SK-N-SH treated with all-trans-retinoic acid at 6 μM for 48 hours (cell line): ENCODE results near the gene LXN.

Experiments used
- ATAC-seq: fragments of 200-7000 bp; cut with Tn5 transposase; 3 replicates; pipeline ENCODE4 v1.9.1; 2020; ENCODE audit warnings: mild to moderate bottlenecking, moderate library complexity
- ARNTL ChIP-seq: fragments of 450-650 bp; formaldehyde crosslinking; IDR thresholded peaks from 2 replicates; pipeline ENCODE4 v1.5.0; 2020; ENCODE audit warnings: low read depth, mild to moderate bottlenecking, moderate library complexity, borderline replicate concordance
- CREB5 ChIP-seq: fragments of 250-450 bp; sonication (Bioruptor Pico); IDR thresholded peaks from 2 replicates; pipeline ENCODE4 v1.5.1; 2020; ENCODE audit warnings: low read depth, mild to moderate bottlenecking, moderate library complexity
- CSDC2 ChIP-seq: fragments of 250-450 bp; sonication (Bioruptor Pico); IDR thresholded peaks from 2 replicates; pipeline ENCODE4 v1.5.0; 2020; ENCODE audit warnings: mild to moderate bottlenecking, moderate library complexity
- ESRRG ChIP-seq: fragments of 250-450 bp; sonication (Bioruptor Pico); IDR thresholded peaks from 2 replicates; pipeline ENCODE4 v1.6.1; 2021; ENCODE audit warnings: mild to moderate bottlenecking
- GLIS3 ChIP-seq: fragments of 250-450 bp; sonication (Bioruptor Pico); IDR thresholded peaks from 2 replicates; pipeline ENCODE4 v1.5.0; 2020; ENCODE audit warnings: mild to moderate bottlenecking, moderate library complexity
- ISL1 ChIP-seq: fragments of 250-450 bp; sonication (Bioruptor Pico); IDR thresholded peaks from 2 replicates; pipeline ENCODE4 v2.1.2; 2022; ENCODE audit warnings: mild to moderate bottlenecking, moderate library complexity
- OSR1 ChIP-seq: fragments of 250-450 bp; sonication (Bioruptor Pico); IDR thresholded peaks from 2 replicates; pipeline ENCODE4 v1.8.0; 2022; ENCODE audit warnings: moderate library complexity, mild to moderate bottlenecking, inconsistent platforms
- POU6F1 ChIP-seq: fragments of 250-450 bp; sonication (Bioruptor Pico); IDR thresholded peaks from 2 replicates; pipeline ENCODE4 v1.8.0; 2021; ENCODE audit warnings: low read depth, mild to moderate bottlenecking, moderate library complexity, borderline replicate concordance
- PPARA ChIP-seq: fragments of 250-450 bp; sonication (Bioruptor Pico); IDR thresholded peaks from 2 replicates; pipeline ENCODE4 v1.5.0; 2020; ENCODE audit warnings: mild to moderate bottlenecking, borderline replicate concordance
- RARB ChIP-seq: fragments of 250-450 bp; sonication (Bioruptor Pico); IDR thresholded peaks from 2 replicates; pipeline ENCODE4 v1.8.0; 2021; ENCODE audit warnings: mild to moderate bottlenecking, moderate library complexity
- SNAI2 ChIP-seq: fragments of 250-450 bp; sonication (Bioruptor Pico); IDR thresholded peaks from 2 replicates; pipeline ENCODE4 v1.5.0; 2020; ENCODE audit warnings: mild to moderate bottlenecking, moderate library complexity
- TOX ChIP-seq: fragments of 250-450 bp; sonication (Bioruptor Pico); IDR thresholded peaks from 2 replicates; pipeline ENCODE4 v1.8.0; 2021; ENCODE audit warnings: mild to moderate bottlenecking, moderate library complexity, borderline replicate concordance
- ZC3H10 ChIP-seq: fragments of 250-450 bp; sonication (Bioruptor Pico); IDR thresholded peaks from 2 replicates; pipeline ENCODE4 v1.5.1; 2021; ENCODE audit warnings: mild to moderate bottlenecking, moderate library complexity
- ZFP3 ChIP-seq: fragments of 250-450 bp; sonication (Bioruptor Pico); IDR thresholded peaks from 2 replicates; pipeline ENCODE4 v1.5.0; 2020; ENCODE audit warnings: mild to moderate bottlenecking, moderate library complexity
- ZFP30 ChIP-seq: fragments of 450-650 bp; formaldehyde crosslinking; IDR thresholded peaks from 2 replicates; pipeline ENCODE4 v1.5.0; 2022; ENCODE audit warnings: mild to moderate bottlenecking, moderate library complexity
- ZNF70 ChIP-seq: fragments of 450-650 bp; formaldehyde crosslinking; IDR thresholded peaks from 2 replicates; pipeline ENCODE4 v1.5.0; 2020; ENCODE audit warnings: mild to moderate bottlenecking, moderate library complexity
- ZNF8 ChIP-seq: fragments of 450-650 bp; formaldehyde crosslinking; IDR thresholded peaks from 2 replicates; pipeline ENCODE4 v1.5.0; 2020; ENCODE audit warnings: mild to moderate bottlenecking, moderate library complexity
- TF ChIP-seq, protein P1 (sequence below): fragments of 250-450 bp; sonication (Bioruptor Pico); IDR thresholded peaks from 2 replicates; pipeline ENCODE4 v1.8.0; 2020; ENCODE audit warnings: mild to moderate bottlenecking, moderate library complexity, borderline replicate concordance

Gene LXN, protein sequence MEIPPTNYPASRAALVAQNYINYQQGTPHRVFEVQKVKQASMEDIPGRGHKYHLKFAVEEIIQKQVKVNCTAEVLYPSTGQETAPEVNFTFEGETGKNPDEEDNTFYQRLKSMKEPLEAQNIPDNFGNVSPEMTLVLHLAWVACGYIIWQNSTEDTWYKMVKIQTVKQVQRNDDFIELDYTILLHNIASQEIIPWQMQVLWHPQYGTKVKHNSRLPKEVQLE

DNA sequence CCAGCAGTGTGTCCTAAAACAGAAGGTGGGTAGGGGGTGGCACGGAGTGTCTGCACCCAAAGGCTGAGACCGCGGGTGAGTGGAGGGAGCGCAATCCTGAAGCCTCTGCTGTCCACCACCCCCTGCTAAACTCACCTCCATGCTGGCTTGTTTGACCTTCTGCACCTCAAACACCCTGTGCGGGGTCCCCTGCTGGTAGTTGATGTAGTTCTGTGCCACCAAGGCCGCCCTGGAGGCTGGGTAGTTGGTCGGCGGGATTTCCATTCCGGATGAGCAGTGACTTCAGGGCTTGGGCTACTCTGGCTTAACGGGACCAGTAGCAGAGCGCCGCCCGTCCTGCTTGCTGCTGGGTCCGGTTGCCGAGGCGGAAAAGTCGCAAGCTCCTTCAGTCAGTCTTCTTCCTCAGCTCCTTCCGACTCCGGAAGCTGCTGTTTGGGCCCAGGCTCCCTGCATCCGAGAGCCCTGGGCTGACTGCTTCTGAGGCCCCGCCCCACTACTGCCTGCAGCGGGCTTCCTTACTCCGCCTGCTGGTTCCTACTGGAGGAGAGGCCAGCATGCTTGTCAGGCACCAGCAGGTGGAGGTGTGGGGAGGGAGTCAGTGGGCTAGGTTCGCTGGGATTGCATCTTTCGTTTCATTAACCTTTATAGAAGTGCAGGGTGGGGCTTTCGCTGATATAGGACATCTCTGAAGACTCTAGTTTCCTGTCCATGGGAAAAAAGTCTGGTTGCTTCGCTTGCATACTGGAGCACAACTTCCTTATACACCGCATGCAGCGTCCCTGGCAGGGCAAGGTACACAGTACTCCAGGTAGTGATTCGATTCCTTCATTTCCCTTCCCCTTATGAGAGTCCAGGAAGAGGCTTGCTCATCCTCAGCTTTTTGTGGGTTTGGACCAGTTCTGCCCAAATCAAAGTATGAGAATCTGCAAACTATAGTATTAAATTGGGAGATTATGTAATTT lies at the start of gene LXN:
LXN (minus strand) TSS at position 434 of the 962 bp plus-strand sequence; CDS start at position 264, 170 bp downstream.
- ATAC-seq: peak; percentile 47; the same call in 2 of the 3 replicates
- TF ChIP-seq POU6F1 (CRISPR knock-in tag) (no peak), OSR1 (CRISPR knock-in tag) (no peak), SNAI2 (CRISPR knock-in tag) (no peak), ISL1 (CRISPR knock-in tag) (no peak)

DNA sequence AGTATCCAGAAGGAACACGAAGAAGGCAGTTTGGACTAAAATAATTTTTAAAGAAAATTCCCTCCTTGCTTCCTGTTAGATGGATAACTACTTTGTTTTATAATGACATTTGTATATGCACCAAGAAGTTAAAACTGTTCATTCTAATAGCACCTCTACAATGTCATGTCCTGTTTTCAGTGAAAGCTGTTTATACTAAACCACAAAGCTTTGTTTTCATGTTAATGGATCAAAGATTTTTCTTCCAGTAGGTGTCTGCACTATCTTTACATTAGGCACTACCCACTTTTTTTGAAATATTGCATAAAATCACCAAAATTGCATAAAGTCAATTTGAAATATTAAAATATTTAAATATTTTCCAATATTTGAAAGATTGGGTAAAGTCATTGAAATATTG lies 49.7 kb upstream of the LXN start:
- no peak for TF ChIP-seq CSDC2 (CRISPR knock-in tag)
- TF ChIP-seq, protein P1, sequence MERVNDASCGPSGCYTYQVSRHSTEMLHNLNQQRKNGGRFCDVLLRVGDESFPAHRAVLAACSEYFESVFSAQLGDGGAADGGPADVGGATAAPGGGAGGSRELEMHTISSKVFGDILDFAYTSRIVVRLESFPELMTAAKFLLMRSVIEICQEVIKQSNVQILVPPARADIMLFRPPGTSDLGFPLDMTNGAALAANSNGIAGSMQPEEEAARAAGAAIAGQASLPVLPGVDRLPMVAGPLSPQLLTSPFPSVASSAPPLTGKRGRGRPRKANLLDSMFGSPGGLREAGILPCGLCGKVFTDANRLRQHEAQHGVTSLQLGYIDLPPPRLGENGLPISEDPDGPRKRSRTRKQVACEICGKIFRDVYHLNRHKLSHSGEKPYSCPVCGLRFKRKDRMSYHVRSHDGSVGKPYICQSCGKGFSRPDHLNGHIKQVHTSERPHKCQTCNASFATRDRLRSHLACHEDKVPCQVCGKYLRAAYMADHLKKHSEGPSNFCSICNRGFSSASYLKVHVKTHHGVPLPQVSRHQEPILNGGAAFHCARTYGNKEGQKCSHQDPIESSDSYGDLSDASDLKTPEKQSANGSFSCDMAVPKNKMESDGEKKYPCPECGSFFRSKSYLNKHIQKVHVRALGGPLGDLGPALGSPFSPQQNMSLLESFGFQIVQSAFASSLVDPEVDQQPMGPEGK (CRISPR knock-in tag): no peak
- TF ChIP-seq CREB5 (CRISPR knock-in tag): no peak
- TF ChIP-seq ARNTL (CRISPR knock-in tag): no peak
- TF ChIP-seq ZC3H10 (CRISPR knock-in tag): no peak
- no peak for TF ChIP-seq ZNF8
- TF ChIP-seq ISL1 (CRISPR knock-in tag): no peak
- no peak for TF ChIP-seq ZNF70 (CRISPR knock-in tag)
- no peak for TF ChIP-seq ZFP3
- no peak for TF ChIP-seq GLIS3
- TF ChIP-seq ESRRG (CRISPR knock-in tag): no peak
- TF ChIP-seq POU6F1 (CRISPR knock-in tag): no peak
- no peak for TF ChIP-seq PPARA (CRISPR knock-in tag)
- no peak for TF ChIP-seq ZFP30
- TF ChIP-seq SNAI2 (CRISPR knock-in tag): no peak
- no peak for TF ChIP-seq RARB (CRISPR knock-in tag)
- no peak for TF ChIP-seq TOX (CRISPR knock-in tag)
- TF ChIP-seq, all 23 proteins: peak for 0
- ATAC-seq: no peak

DNA sequence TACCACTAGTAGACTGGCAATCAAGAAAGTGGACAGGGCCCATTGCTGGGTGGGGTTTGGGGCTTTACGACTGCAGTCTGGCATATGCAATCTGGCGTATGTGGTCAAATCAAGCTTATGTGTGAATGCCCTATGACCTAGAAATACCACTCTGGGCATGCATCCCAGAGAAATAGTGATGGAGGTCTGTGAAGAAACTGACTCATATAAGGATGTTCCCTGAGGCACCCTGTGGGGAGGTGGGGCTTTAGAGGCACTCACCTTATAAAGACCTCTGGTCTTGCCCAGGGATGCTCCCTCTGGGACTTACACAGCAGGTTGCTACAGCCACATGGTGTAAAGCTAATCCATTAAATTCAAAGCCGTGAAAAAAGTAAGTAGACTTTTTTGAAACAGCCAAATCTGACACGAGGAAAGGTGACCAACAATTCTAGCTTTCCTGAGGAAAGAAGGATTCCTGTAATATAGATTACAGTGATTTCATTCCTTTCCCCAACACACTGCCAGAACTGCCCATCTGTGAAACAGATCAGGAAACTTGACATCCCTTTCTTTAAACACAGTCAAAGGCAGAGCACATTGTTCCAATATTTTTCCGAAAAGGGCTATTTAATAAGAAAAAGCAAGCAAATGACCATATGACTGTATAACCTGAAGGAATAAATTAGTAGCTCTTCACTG lies 46.2 kb upstream of the LXN start:
- ATAC-seq: peak; percentile 18; the same call in 2 of the 3 replicates
- TF ChIP-seq ZC3H10 (CRISPR knock-in tag) (no peak), ISL1 (CRISPR knock-in tag) (0 out of 2 replicates have a peak, but pooled peaks have one; percentile 15), PPARA (CRISPR knock-in tag) (no peak)
- TF ChIP-seq, protein P1 (CRISPR knock-in tag): no peak
